Measurements from ENCODE around the gene RBM38. TPM values are rescaled to one million over a fixed set of nuclear protein-coding genes. Genes with fewer than 3 reads are reported as not detected.

Gene RBM38
- total and polyA plus RNA-seq, 2 of the 13 experiments (the other 11 are each of a cell fraction or from before 2014, with no cell fraction given), result 24.2 to 34.2 TPM

DNA sequence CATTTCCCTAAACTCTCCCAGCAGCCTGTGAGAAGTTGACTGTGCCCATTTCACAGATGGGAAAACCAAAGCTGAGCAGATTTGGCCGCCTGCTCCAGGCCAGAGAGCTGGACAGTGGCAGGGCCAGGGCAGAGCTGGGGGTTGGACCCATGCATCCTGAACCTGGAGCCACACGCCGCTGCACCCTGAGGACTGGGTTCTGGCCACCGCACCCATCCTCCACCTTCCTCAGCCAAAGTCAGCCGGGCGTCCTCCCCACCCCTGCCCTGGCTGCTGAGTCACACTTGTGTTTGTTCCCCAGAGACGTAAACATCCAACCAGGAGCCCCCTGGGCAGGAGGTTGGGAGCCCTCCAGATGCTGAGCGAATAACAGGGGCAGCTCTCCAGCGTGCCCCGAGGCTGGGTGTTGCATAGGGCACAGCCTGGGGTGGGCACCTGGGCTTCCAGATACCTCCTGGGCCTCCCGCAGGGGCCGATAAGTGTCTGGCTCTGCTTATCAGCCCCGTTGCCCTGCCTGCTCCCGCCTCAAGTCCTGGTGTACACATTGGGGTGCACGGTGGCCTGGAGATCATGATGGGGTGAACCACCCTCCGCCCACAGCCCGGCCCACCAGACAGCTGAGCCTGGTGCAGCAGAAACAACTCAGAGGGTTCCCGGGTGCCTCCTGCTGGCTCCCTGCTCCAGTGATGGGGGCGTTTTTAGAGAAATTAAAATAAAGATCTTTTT, 23.8 kb downstream of the RBM38 start (continued):
- TF ChIP-seq, protein P1, sequence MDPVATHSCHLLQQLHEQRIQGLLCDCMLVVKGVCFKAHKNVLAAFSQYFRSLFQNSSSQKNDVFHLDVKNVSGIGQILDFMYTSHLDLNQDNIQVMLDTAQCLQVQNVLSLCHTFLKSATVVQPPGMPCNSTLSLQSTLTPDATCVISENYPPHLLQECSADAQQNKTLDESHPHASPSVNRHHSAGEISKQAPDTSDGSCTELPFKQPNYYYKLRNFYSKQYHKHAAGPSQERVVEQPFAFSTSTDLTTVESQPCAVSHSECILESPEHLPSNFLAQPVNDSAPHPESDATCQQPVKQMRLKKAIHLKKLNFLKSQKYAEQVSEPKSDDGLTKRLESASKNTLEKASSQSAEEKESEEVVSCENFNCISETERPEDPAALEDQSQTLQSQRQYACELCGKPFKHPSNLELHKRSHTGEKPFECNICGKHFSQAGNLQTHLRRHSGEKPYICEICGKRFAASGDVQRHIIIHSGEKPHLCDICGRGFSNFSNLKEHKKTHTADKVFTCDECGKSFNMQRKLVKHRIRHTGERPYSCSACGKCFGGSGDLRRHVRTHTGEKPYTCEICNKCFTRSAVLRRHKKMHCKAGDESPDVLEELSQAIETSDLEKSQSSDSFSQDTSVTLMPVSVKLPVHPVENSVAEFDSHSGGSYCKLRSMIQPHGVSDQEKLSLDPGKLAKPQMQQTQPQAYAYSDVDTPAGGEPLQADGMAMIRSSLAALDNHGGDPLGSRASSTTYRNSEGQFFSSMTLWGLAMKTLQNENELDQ (CRISPR knock-in tag; IDR thresholded peaks at IDR 0.05; ENCODE audit: borderline replicate concordance), result no peak
- no peak for TF ChIP-seq NCOA2 (CRISPR knock-in tag; IDR thresholded peaks at IDR 0.05)
- TF ChIP-seq DMAP1 (CRISPR knock-in tag; IDR thresholded peaks at IDR 0.05), result no peak
- no peak for TF ChIP-seq HNRNPK (IDR thresholded peaks at IDR 0.05; ENCODE audit: low read depth, low read length, poor library complexity, severe bottlenecking)
- TF ChIP-seq ZMYM3 (CRISPR knock-in tag; IDR thresholded peaks at IDR 0.05), result peak; percentile 60; the same call in 1 of the 2 replicates
- TF ChIP-seq, protein P2, sequence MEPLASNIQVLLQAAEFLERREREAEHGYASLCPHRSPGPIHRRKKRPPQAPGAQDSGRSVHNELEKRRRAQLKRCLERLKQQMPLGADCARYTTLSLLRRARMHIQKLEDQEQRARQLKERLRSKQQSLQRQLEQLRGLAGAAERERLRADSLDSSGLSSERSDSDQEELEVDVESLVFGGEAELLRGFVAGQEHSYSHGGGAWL (CRISPR knock-in tag; IDR thresholded peaks at IDR 0.05), result no peak
- TF ChIP-seq KAT2B (IDR thresholded peaks at IDR 0.05; ENCODE audit: borderline replicate concordance, low read depth, low read length), result no peak
- TF ChIP-seq HNRNPLL (IDR thresholded peaks at IDR 0.05; ENCODE audit: low read depth, low read length, poor library complexity, severe bottlenecking), result peak; percentile 23

GRCh38 chr20:57415771-57416170, 24.6 kb downstream of the RBM38 start:
- 50% methylated on average over 11 of the region's 11 CpGs for WGBS (ENCODE audit: low lambda C conversion rate)
- no peaks in the 10 kb centered on the region for H3K79me2 ChIP-seq (ENCODE audit: insufficient read depth, low read length)
- no peaks in the 10 kb centered on the region for H3K9me3 ChIP-seq (ENCODE audit: low read length)
- peaks cover 12 to 61% of the 10 kb centered on the region in 2 experiments; a peak in 3 of 5 replicates for H3K27me3 ChIP-seq (ENCODE audit: control insufficient read depth in 1 of 2, insufficient read depth in 2 of 2, low read length in 2 of 2)
- no peak overlapping the region for H3K27ac ChIP-seq (ENCODE audit: extremely low read length, insufficient read depth, low read length)
- no TSS peak for BruUV-seq (replicated peaks)
- no peak overlapping the region for H2AFZ ChIP-seq (ENCODE audit: low read length)
- H3K4me3 ChIP-seq (replicated peaks in 1 of 3; ENCODE audit: insufficient read depth in 1 of 3, low read depth in 2 of 3, low read length in 3 of 3), result no peak overlapping the region
- FAIRE-seq (no peak), DNase-seq (ENCODE audit: low spot score) (no peak), ATAC-seq (no peak)
- ChIA-PET CTCF (ENCODE audit: low intra/inter-chr PET ratio, low total read pairs) (no interaction called here), POLR2A (no interaction called here)
- H3K36me3 ChIP-seq (replicated peaks in 1 of 2; ENCODE audit: control insufficient read depth in 1 of 2, insufficient read depth in 2 of 2, low read length in 2 of 2), result no peaks in the 10 kb centered on the region
- H3K4me2 ChIP-seq (ENCODE audit: low read depth, low read length), result no peak overlapping the region
- intact Hi-C loops (cut with micrococcal nuclease; ENCODE audit: unreplicated experiment), result no loop called here
- no peaks in the 10 kb centered on the region for H4K20me1 ChIP-seq (ENCODE audit: insufficient read depth, low read length)
- H3K9ac ChIP-seq (ENCODE audit: insufficient read depth, low read depth, low read length), result no peak overlapping the region
- 0 out of 2 replicates have a peak, but pooled peaks cover 10% of the 10 kb centered on the region for H3K4me1 ChIP-seq (ENCODE audit: insufficient read depth, low read length)
- in situ Hi-C loops (cut with HindIII; ENCODE audit: extremely low pct_ligation_motif_present, low pct_unique_long_range_greater_than_20kb), result no loop called here
- TF ChIP-seq, protein P2 (CRISPR knock-in tag; IDR thresholded peaks at IDR 0.05), result no peak
- no peak for TF ChIP-seq NR1H2 (CRISPR knock-in tag; IDR thresholded peaks at IDR 0.05; ENCODE audit: borderline replicate concordance, low read depth)
- TF ChIP-seq ZC3H13 (CRISPR knock-in tag; IDR thresholded peaks at IDR 0.05), result no peak
- no peak for TF ChIP-seq RARA (CRISPR knock-in tag; IDR thresholded peaks at IDR 0.05)
- TF ChIP-seq RFXANK (CRISPR knock-in tag; IDR thresholded peaks at IDR 0.05), result no peak
- no peak for TF ChIP-seq ZNF432 (CRISPR knock-in tag; IDR thresholded peaks at IDR 0.05; ENCODE audit: borderline replicate concordance)
- no peak for TF ChIP-seq ZBTB21 (CRISPR knock-in tag; IDR thresholded peaks at IDR 0.05)
- TF ChIP-seq AKNA (CRISPR knock-in tag; IDR thresholded peaks at IDR 0.05; ENCODE audit: borderline replicate concordance), result no peak
- no peak for TF ChIP-seq SMAD3 (CRISPR knock-in tag; IDR thresholded peaks at IDR 0.05)
